ENCODE data around the gene AGAP1.

The AGAP1 gene

DNA sequence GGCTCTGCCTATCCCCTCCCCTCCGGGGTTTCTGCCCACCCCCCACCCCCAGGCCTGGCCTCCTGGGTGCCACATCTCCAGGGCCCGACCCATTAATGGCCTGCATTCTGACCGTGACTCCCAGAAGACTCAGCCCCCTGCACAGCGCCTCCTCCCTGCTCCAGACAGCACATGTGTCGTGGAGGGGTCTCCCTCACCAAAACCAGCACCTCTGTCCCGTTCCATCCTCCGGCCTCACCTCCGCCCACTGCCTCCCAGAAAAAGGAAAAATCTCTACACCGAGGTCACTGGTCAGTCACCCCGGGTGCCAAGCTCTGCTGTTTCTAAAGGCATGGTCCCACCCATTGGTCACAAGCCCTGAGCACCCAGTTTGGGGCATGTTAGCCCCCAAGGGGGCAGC lies 609.1 kb downstream of the AGAP1 start:
- no peak overlapping the region for H3K4me3 ChIP-seq (ENCODE audit: low read depth, low read length)

DNA sequence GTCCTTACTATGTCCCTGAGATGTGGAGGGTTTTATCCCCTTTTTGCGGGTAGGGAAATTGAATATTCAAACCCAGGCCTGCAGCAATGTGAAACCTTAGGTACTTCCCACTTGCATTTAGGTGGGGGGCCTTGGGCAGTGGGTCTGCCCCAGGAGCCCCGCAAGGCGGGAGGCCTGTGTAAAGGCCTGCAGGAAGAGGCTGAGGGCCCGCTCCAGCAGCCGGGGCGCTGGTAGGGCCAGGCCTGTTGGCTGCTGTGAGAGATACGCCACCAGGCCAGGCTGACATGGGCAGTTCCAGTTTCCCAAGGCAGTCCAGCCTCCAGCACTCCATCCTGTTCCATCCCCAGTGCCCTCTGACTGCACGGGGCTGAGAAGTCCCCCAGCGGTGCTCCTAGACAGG lies 610.1 kb downstream of the AGAP1 start:
- H3K4me3 ChIP-seq (ENCODE audit: low read depth, low read length), result no peak overlapping the region

DNA sequence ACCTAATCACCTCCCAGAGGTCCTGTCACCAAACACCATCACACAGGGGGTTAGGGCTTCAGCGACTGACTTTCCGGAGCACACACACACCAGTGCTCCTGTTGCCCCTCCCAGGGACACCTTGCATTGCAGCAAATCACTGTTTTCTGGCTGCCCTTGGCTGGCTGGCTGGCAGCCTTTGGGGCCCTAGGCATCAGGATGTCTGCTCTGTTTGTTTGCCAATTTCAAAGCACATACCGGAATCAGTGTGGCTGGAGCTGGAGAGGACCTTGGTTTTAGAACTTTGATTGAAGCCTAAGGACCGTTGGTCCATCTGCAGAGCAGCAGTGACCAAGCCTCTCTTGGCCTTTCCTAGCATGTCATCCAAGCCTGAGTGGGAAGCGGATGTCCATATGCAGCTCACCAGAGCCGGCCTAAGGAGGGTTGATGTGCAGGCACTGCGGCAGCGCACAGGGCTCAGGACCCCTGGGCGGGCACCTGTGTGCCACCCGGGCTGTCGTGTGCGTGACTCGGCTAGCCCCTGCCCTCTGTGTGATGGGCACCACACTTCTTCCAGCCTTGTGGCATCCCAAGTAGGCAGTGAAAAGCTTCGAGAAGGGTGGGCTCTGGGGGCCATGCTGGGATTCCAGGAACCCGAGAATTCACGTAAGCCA lies 612.2 kb downstream of the AGAP1 start:
- no peak overlapping the region for H3K4me3 ChIP-seq (ENCODE audit: low read depth, low read length)

DNA sequence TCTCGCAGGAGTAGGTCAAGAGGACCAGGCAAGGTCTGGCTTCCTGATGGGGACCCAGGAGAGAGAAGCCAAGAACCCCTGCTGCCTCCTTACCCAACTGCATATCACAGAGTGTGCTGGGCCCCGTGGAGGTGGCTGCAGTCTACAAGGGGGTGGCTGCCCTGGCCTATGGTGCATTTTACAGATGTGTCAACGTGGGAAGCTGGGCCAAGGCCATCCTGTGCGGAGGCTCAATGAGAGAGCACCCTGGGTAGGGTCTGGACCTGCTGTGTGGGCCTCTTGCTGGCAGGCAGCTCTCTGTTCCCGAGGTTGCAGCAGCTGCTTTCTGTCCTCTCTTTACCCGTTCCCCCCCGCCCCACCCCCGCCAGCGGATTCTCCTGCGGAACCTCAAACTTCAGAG lies 612.9 kb downstream of the AGAP1 start:
- H3K4me3 ChIP-seq (ENCODE audit: low read depth, low read length), result no peak overlapping the region

DNA sequence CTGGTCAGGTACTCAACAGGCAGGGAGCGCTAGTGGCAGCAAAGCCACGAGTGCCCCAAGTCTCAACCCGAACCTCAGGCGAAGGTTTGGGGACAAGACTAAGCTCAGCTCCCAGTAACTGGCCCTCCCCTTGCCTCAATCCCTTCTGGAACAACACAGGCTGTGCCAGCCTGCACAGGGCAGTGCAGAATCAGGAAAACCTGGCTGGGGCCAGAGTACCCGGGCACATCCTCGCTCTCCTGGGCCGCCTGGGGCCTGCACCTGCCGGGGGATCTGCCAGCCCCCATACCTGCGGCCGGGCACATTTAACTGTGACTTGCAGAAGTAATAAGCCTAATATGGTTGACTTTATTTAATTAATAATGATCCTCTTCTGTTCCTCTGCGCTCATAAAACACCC lies 613.7 kb downstream of the AGAP1 start:
- no peak overlapping the region for H3K4me3 ChIP-seq (ENCODE audit: low read depth, low read length)

DNA sequence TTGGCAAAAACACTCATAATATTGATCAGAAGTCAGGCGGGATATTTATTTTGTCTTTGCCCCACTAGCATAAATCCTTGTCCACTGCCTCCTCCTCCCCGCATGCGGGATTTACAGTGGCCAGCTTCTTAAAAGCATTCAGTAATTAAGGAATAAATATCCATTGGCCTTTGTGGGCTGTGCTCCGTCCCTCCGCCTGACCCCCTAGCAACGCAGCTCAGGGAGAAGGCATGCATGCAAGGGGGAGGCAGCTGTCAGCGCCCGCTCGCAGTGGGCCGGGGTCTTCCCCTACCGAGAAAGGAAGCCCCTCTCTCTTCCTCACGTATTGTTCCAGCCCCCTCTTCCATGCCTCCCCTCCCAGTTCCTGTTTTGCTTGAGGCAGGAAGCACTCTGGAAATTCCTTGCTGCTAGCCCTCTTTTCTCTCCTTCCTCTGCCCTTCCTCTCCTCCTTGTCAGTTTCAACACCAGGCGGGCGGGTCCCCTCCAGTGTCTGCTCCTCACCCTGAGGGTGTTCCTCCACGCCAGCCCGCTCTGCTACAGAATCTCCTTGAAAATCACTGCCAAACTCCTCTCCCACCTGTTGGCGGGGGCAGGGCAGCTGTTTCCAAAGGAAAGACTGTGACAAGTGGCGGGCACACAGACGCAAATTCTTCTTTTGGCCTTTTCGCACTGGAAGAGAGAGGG lies 614.2 kb downstream of the AGAP1 start:
- H3K4me3 ChIP-seq (ENCODE audit: low read depth, low read length), result no peak overlapping the region

DNA sequence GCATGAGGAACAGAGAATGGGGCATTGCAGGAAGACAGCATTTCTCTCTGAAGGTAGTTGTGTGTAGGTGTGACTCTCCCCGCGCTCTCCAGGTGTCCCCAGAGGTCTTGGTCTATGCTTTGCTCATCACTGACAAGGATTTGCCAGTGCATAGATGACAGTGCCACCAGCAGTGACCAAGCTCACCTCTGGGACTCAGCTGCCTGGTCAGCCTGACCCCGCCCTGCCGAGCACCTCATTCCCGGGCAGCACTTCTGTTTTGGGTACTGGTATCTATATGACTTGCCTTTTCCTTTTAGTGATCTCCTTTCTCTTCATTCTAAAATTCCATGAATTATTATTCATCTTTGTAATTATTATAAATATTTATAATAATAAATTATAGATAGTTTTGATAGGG lies 615.2 kb downstream of the AGAP1 start:
- H3K4me3 ChIP-seq (ENCODE audit: low read depth, low read length), result no peak overlapping the region

DNA sequence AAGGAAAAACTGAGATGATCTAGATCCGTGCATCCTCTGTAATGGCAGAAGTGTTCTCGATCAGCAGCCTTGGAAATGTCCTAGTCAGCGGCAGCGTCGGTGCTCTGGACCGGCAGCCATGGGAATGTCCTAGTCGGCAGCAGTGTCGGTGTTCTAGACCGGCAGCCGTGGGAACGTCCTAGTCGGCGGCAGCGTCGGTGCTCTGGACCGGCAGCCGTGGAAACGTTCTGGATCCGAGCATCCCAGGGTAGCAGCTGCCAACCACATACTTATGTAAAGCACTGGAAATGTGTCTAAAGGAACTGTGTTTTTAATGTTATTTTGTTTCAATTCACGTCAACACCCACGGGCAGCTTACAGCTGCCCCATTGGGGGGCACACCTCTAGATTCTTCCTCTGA lies 615.6 kb downstream of the AGAP1 start:
- no peak overlapping the region for H3K4me3 ChIP-seq (ENCODE audit: low read depth, low read length)

DNA sequence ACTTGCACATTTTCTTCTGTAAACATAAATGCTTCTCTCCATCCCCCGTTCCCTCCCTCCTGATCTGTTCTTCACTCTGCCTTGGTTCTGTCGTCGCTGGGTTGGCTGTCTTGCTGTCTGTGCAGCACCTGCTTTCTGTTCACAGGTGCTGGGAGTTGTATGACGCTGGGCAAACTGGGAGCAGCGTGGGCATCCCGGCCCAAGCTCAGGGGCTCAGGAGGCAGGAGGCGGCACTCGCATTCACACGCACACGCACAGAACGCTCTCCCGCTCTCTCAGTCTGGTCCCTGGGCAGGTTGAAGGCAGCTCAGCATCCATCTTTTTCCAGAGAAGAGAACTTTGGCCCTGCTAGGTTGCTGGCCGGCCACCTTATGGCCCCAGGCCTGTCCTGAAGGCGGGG lies 618.6 kb downstream of the AGAP1 start:
- no peak overlapping the region for H3K4me3 ChIP-seq (ENCODE audit: low read depth, low read length)

DNA sequence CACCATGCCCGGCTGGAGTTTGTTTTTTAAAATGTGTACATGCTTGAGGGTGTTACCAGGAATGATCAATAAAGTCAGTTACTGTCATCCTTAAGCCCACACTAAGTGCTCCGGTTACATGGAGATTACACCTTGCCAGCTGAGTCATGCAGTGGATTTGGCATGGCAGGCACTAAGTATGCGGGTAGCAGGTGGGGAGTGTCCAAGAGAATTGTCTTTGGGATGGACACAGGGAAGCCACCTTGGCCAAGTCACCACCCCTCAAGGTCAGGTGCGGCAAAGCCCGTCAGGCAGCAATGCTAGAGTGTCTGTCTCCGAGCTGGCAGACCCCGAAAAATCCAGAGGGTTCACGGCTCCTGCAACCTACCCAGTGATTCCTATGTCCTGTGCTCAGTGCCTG lies 619.6 kb downstream of the AGAP1 start:
- no peak overlapping the region for H3K4me3 ChIP-seq (ENCODE audit: low read depth, low read length)

DNA sequence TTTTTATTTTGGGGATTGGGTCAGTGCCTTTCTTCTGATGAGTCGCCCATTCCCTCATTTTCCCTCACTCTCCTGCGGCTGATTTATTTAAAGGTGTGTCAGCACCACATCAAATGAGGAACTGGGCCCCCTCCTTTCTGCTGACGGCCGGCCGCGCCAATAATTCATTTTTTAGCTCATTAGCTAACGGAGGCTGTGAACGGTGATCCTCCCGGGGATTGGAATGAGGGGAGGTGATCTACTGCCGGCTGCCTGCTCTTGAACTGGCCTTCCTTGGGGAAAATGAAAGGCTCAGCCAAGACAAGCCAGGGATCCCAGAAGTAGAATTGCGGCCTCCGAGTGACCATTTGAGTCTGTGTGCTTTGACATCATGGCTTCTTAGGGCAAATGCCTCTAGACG lies 620.1 kb downstream of the AGAP1 start:
- H3K4me3 ChIP-seq (ENCODE audit: low read depth, low read length), result no peak overlapping the region

DNA sequence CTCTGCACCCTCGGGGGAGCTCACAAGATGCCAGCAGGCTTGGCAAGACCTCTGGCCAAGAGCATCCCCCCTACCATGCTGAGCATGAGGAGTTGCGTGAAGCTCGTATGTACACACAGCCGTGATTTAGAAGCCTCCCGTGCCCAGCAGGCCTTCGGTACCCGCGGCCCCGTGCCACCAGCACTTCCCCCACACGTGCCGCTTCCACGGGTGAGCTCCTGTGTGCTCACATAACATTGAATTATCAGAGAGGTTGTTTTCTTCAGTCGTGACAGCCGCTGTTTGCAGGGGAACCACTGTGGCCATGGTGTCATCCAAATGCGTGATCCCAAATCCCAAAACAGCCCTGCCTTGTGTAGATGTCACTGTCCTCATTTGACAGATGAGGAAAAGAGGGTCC lies 621.1 kb downstream of the AGAP1 start:
- no peak overlapping the region for H3K4me3 ChIP-seq (ENCODE audit: low read depth, low read length)

DNA sequence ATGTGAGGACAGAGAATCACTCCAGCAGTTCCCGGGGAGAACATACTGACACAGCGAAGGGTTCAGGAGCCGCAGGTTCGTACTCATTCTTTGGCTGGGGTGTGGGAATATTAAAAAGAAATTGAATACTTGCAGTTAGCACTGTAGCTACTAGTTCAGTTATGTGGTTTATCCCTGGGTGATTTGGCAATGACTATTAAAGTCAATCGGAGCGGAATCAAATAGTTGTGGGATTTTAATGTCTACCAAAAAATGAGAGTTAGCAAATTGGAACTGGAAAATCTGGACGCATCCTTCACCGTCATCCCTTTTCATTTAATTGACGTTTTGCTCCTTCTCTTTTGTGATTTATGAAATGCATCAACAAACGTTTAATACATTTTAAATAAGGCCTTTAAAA lies 623.6 kb downstream of the AGAP1 start:
- no peak overlapping the region for H3K4me3 ChIP-seq (ENCODE audit: low read depth, low read length)

DNA sequence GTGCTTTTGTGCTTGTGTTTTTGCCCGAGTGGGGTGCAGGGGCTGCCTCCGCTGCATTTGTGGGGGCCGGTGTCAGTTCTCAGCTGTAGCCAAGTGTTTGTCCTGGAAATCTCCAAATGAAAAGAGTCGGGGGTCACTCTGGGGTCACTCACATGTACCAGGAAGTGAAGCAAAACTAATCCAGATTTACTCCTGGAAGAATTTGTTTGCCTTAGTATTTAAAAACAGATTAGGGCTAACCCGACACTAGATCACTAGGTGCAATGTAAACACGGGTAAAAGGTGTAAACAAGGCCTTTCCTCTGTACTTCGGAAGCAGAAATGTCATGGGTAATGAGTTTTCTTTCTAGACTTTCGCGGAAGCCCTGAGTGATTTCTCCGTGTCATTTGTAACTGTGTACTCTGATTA lies 624.0 kb downstream of the AGAP1 start:
- H3K4me3 ChIP-seq (ENCODE audit: low read depth, low read length), result no peak overlapping the region

DNA sequence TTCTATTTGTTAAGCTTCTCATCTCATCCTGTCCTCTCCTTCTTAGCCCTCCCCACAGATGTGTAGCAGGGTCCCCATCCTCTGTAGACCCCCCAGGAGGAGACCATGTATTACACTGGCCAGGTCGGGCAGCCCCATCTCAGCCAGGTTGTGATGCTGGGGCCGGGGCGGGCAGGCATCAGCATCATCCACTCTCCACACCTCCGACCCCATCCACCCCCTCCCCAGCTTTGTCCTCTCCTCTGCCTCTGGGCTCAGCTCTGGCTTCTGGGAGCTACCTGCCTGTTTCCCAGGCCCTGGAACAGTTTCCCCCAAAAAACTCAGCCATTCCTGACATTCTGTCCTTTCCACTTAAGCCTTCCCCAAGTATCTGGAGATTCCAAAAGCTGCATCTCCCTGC lies 625.2 kb downstream of the AGAP1 start:
- no peak overlapping the region for H3K4me3 ChIP-seq (ENCODE audit: low read depth, low read length)

DNA sequence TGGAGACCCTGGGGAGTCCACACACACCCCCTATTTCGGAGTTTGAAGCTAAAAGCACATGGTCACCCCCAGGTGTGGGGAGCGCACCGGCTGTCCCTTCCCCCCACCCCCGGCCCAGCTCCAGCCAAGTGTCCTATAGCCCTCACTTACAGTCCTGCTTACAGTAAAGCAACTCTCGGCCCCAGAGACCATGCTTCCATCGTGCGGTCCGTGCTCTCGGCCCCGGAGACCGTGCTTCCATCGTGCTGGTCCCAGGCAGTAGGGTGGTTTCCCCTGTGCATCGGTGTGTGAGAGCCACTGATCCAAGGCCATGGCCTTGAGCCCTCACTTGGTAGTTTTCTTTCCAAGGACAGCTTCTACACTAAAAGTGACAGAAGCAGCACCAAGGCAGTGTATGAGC lies 625.6 kb downstream of the AGAP1 start:
- no peak overlapping the region for H3K4me3 ChIP-seq (ENCODE audit: low read depth, low read length)

DNA sequence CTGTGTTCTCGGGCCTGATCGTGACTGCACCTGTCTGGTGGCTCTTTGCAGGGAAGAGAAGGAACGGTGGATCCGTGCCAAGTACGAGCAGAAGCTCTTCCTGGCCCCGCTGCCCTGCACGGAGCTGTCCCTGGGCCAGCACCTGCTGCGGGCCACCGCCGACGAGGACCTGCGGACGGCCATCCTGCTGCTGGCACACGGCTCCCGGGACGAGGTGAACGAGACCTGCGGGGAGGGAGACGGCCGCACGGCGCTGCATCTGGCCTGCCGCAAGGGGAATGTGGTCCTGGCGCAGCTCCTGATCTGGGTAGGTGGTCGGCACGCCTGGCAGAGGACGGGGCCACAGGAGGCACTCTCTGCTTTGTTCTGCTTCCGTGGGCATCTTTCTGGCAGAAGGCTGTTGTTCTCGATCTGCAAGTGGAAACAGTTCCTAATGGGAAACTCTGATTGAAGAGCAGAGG lies 626.3 kb downstream of the AGAP1 start:
- no peak overlapping the region for H3K4me3 ChIP-seq (ENCODE audit: low read depth, low read length)

DNA sequence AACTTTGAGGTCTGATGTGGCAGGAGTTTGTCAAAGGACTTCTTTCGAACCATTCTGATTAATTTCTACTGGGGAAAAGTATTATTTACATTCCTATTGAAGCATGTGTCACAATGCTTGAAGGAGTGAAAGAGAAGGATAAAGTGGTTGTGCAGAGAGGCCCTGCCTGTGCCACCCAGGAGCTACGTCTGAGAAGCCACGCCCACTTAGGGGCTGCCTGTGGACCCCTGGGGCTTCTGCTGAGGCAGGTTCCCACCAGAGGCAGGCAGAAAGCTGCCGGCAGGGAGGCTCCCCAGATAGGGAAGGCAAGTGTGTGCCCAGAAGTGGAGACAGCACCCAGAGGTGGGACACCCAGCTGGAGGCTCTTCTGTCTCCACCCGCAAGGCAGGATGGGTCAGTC lies 627.0 kb downstream of the AGAP1 start:
- no peak overlapping the region for H3K4me3 ChIP-seq (ENCODE audit: low read depth, low read length)

DNA sequence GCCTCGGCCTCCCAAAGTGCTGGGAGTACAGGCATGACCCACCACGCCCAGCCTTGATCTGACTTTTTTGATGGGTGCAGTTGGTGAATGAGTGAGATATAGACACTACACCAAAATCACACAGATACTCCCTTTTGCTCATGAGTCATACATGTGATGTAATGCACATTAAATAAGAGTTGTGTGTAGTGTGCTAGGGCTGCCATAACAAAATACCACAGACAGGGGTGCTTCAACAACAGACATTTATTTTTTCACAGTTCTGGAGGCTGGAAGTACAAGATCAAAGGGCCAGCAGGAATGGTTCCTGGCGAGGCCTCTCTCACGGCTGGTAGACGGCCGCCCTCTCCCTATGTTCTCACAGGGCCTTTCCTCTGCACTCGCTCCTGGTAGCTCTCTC lies 627.7 kb downstream of the AGAP1 start:
- H3K4me3 ChIP-seq (ENCODE audit: low read depth, low read length), result no peak overlapping the region

DNA sequence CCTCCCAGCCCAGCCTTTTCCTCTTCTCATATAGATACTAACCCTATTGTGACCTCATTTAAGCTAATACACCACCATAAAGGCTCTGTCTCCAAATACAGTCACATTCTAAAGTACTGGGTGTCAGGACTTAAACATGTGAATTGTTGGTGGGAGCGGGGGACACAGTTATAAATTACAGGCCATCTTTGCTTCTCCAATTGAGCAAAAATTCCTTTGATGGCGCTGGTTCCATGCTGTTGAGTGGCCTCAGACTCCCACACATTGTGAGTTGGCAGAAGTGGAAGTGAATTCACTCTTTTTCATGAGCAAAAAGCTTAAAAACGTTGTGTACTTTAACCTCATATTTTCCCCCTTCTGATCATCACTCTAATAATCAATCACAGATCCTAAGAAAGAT lies 628.4 kb downstream of the AGAP1 start:
- H3K4me3 ChIP-seq (ENCODE audit: low read depth, low read length), result no peak overlapping the region

DNA sequence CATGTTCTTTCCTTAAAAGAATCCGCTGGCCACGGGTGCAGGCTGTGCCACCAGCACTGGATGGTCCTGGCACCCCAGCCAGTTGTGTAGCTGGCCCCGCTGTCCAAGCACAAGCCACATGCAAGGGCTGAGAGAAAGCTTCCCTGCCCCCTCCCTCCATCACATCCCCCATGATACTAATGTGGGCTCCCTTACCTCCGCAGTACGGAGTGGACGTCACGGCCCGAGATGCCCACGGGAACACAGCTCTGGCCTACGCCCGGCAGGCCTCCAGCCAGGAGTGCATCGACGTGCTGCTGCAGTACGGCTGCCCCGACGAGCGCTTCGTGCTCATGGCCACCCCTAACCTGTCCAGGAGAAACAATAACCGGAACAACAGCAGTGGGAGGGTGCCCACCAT lies 629.9 kb downstream of the AGAP1 start:
- no peak overlapping the region for H3K4me3 ChIP-seq (ENCODE audit: low read depth, low read length)

DNA sequence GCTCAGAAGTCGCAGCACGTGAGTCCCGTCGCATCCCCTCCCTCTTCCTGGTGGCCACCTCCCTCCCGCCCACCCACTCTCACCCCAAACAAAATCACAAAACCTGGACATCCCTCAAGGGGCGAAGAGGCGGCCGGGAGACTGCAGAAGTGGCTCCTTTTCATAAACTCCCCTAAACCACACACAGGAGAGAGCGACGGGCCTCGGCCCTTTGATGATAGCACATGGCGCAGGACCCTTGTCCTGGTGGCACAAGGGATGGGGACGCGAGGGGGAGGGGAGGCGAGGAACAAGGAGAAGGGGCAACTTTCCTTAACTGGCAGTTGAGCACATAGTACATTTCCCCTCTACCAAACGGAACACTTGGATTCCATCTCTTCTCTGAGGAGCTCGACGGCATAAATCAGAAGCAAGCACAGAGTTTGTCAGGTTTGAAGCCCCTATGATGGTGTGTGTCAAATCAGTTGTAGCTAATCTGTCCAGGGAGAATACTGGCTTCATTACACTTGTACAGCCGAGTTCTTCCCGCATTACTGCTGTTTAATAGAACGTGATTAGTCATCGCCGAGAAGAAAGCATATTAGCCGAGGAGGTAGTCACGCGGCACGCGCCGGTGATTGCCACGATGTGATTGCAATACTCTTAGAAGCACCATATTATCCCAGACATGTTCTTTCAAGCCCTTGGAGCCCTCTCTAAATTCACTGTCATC lies 630.5 kb downstream of the AGAP1 start:
- no peak overlapping the region for H3K4me3 ChIP-seq (ENCODE audit: low read depth, low read length)

All from iPS-11a (cell line).